ENCODE data around the gene C5orf22. TPM values are rescaled to one million over a fixed set of nuclear protein-coding genes. Genes with fewer than 3 reads are reported as not detected.

Gene C5orf22
- total and polyA plus RNA-seq, 2 donors (not counting 1 experiment from before 2014, with no cell fraction given), result 7.5 to 28.9 TPM

DNA sequence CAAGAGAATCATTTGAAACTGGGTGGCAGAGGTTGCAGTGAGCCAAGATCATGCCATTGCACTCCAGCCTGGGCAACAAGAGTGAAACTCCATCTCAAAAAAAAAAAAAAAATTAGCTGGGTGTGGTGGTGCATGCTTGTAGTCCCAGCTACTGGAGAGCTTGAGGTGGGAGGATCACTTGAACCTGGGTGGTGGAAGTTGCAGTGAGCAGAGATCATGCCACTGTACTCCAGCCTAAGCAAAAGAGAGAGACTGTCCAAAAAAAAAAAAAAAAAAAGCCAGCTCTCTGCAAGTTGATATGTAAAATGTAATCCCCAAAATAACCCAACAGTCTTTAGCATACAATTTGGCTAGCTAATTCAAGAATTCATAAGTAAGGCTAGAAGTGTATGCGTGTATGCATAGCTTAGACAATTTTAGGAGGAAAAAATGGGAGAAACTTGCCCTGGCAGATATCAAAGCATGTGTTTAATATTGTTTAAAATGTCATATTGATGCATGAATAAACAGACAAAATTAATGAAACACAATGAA lies 36.3 kb downstream of the C5orf22 start:
- Mint-ChIP-seq H3K4me1 (peaks cover under 1% of the 10 kb centered on the region), H3K4me3 (no peak overlapping the region), H3K27ac (no peak overlapping the region), H3K9me3 (ENCODE audit: insufficient read depth) (peaks cover 9% of the 10 kb centered on the region), H3K27me3 (peaks cover 16% of the 10 kb centered on the region)
- Histone ChIP-seq H3K9ac (ENCODE audit: low read length) (no peak overlapping the region), H3K79me2 (ENCODE audit: control insufficient read depth, insufficient read depth, low read length) (no peaks in the 10 kb centered on the region), H4K20me1 (ENCODE audit: control insufficient read depth, insufficient read depth, low read length, poor library complexity, severe bottlenecking) (no peaks in the 10 kb centered on the region), H3K4me3 (ENCODE audit: control extremely low read depth in 1 of 5, extremely low read depth in 1 of 5, insufficient read depth in 1 of 5, low read depth in 2 of 5, low read length in 4 of 5) (no peak overlapping the region), H3K4me1 (ENCODE audit: control insufficient read depth in 2 of 2, insufficient read depth in 2 of 2, low read length in 2 of 2) (no peaks in the 10 kb centered on the region), H3K9me3 (ENCODE audit: control extremely low read depth in 1 of 3, control insufficient read depth in 2 of 3, insufficient read depth in 1 of 3, low read length in 2 of 3) (peaks cover 0 to 15% (median 7%) of the 10 kb centered on the region in 3 donors), H3K4me2 (replicated peaks; ENCODE audit: low read depth, low read length, poor library complexity, severe bottlenecking) (no peak overlapping the region), H3K36me3 (replicated peaks in 1 of 2; ENCODE audit: control extremely low read depth in 1 of 2, control insufficient read depth in 1 of 2, extremely low read depth in 1 of 2, insufficient read depth in 2 of 2, low read length in 1 of 2) (no peaks in the 10 kb centered on the region), H2AFZ (ENCODE audit: insufficient read depth, low read depth, low read length, poor library complexity, severe bottlenecking) (no peak overlapping the region), H3K27ac (ENCODE audit: low read length in 2 of 2) (no peak overlapping the region), H3K27me3 (replicated peaks in 1 of 4; ENCODE audit: control extremely low read depth in 1 of 4, control insufficient read depth in 3 of 4, insufficient read depth in 4 of 4, low read length in 3 of 4) (no peaks in the 10 kb centered on the region)
- CTCF ChIA-PET, result no interaction called here
- no peak for TF ChIP-seq EZH2 (IDR thresholded peaks at IDR 0.05; ENCODE audit: borderline replicate concordance, insufficient read depth, low read depth, low read length, poor library complexity, severe bottlenecking)
- TF ChIP-seq, protein P1, sequence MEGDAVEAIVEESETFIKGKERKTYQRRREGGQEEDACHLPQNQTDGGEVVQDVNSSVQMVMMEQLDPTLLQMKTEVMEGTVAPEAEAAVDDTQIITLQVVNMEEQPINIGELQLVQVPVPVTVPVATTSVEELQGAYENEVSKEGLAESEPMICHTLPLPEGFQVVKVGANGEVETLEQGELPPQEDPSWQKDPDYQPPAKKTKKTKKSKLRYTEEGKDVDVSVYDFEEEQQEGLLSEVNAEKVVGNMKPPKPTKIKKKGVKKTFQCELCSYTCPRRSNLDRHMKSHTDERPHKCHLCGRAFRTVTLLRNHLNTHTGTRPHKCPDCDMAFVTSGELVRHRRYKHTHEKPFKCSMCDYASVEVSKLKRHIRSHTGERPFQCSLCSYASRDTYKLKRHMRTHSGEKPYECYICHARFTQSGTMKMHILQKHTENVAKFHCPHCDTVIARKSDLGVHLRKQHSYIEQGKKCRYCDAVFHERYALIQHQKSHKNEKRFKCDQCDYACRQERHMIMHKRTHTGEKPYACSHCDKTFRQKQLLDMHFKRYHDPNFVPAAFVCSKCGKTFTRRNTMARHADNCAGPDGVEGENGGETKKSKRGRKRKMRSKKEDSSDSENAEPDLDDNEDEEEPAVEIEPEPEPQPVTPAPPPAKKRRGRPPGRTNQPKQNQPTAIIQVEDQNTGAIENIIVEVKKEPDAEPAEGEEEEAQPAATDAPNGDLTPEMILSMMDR (IDR thresholded peaks at IDR 0.05), result no peak
- POLR2A ChIA-PET, result no interaction called here
- no peak for DNase-seq
- ATAC-seq (ENCODE audit: low read depth), result no peak
- intact Hi-C loops (cut with micrococcal nuclease), result no loop called here
- WGBS (ENCODE audit: insufficient coverage), result no CpG with 5 or more reads among the region's 1 CpG

DNA sequence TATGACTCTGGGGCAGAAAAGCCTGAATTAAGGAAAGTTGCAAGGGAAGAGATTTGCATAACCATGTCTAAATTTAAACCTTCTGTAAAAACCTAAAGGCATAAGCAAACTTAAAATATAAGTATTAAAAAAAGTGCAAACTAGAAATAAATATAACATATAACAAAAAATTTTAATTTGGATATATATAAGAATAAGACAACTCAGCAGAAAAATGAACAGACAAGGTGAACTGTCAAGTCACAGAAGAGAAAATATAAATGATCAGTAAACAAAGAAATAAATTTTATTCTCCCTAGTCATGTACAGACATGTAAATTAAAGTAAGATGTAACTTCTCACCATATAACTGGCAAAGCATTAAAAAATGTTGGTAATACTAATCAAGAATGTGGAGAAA lies 37.0 kb downstream of the C5orf22 start:
- no peak overlapping the region for H3K9ac ChIP-seq (ENCODE audit: low read length)
- Mint-ChIP-seq H3K4me3 (no peak overlapping the region), H3K27me3 (peaks cover 23% of the 10 kb centered on the region), H3K27ac (no peak overlapping the region), H3K9me3 (ENCODE audit: insufficient read depth) (peaks cover 9% of the 10 kb centered on the region), H3K4me1 (peaks cover 5% of the 10 kb centered on the region)
- ChIA-PET CTCF (no interaction called here), POLR2A (no interaction called here)
- no peak for TF ChIP-seq EZH2 (IDR thresholded peaks at IDR 0.05; ENCODE audit: borderline replicate concordance, insufficient read depth, low read depth, low read length, poor library complexity, severe bottlenecking)
- TF ChIP-seq, protein P1 (IDR thresholded peaks at IDR 0.05), result no peak
- no peaks in the 10 kb centered on the region for H3K4me1 ChIP-seq (ENCODE audit: control insufficient read depth in 2 of 2, insufficient read depth in 2 of 2, low read length in 2 of 2)
- peaks cover 0 to 15% (median 7%) of the 10 kb centered on the region in 3 donors for H3K9me3 ChIP-seq (ENCODE audit: control extremely low read depth in 1 of 3, control insufficient read depth in 2 of 3, insufficient read depth in 1 of 3, low read length in 2 of 3)
- H3K27ac ChIP-seq (ENCODE audit: low read length in 2 of 2), result no peak overlapping the region
- H3K27me3 ChIP-seq (replicated peaks in 1 of 4; ENCODE audit: control extremely low read depth in 1 of 4, control insufficient read depth in 3 of 4, insufficient read depth in 4 of 4, low read length in 3 of 4), result no peaks in the 10 kb centered on the region
- DNase-seq (no peak), ATAC-seq (ENCODE audit: low read depth) (no peak)
- H3K4me2 ChIP-seq (replicated peaks; ENCODE audit: low read depth, low read length, poor library complexity, severe bottlenecking), result no peak overlapping the region
- H3K4me3 ChIP-seq (ENCODE audit: control extremely low read depth in 1 of 5, extremely low read depth in 1 of 5, insufficient read depth in 1 of 5, low read depth in 2 of 5, low read length in 4 of 5), result no peak overlapping the region
- H2AFZ ChIP-seq (ENCODE audit: insufficient read depth, low read depth, low read length, poor library complexity, severe bottlenecking), result no peak overlapping the region
- no peaks in the 10 kb centered on the region for H3K79me2 ChIP-seq (ENCODE audit: control insufficient read depth, insufficient read depth, low read length)
- intact Hi-C loops (cut with micrococcal nuclease), result no loop called here
- H3K36me3 ChIP-seq (replicated peaks in 1 of 2; ENCODE audit: control extremely low read depth in 1 of 2, control insufficient read depth in 1 of 2, extremely low read depth in 1 of 2, insufficient read depth in 2 of 2, low read length in 1 of 2), result no peaks in the 10 kb centered on the region
- no peaks in the 10 kb centered on the region for H4K20me1 ChIP-seq (ENCODE audit: control insufficient read depth, insufficient read depth, low read length, poor library complexity, severe bottlenecking)
